ENCODE results near the gene OR10W1.

Gene OR10W1

GRCh38 chr11:58268142-58268541 is at the start of gene OR10W1:
Gene OR10W1, minus strand, starts transcription at chr11:58268260. Its CDS starts 402 bp downstream, at chr11:58267858.
- no peak for DNase-seq

DNA sequence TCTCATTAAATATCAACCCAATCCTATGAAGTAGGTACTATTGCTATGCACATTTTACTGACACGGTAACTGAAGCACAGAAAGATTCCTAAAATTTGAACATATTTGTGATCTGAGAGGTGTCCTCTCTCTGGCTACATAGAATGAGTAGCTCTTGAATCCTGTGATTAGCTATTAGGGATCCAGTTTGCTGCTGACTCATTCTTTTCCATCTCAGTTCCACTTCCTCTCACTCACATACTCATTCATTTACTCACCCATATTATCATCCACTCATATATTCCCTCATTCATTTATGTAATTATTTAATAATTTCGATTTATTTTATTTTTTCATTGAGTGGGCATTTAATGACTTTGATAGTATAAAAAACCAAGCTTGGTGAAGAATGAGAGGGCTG is 48.1 kb upstream of the OR10W1 start:
- no peak for DNase-seq

DNA sequence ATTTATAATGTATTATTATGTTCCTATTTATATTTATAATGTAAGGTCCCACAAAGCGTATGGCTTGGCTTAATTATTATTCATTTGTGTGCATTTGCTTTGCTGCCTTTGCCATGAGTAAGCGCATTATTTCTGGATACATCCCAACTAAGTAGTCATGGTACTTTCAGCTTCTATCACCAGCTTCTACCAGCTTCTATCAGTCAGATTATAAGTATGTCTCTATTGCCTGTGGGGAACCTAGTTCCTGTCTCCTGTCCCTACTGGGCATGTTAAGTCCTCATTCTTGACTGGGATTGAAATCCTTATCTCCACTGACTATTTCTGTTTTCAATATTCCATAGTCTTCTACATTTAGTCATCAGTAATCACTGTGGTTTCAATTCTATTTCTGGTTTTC is 33.5 kb upstream of the OR10W1 start:
- no peak for DNase-seq

DNA sequence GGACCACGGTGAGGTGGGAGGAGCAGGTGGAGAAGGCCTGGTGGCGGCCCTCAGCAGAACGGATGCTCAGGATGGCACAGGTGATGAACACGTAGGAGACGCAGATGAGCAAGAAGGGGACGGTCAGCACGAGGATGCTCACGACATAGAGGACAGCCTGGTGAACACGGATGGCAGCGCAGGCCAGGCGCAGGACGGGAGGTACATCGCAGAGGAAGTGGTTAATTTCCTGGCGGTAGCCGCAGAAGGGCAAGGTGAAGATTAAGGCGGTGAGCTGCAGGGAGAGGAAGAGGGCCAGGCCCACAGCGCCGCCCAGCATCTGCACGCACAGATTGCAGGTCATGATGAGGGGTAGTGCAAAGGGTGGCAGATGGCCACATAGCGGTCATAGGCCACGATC is 24.0 kb upstream of the OR10W1 start:
- DNase-seq, result no peak

DNA sequence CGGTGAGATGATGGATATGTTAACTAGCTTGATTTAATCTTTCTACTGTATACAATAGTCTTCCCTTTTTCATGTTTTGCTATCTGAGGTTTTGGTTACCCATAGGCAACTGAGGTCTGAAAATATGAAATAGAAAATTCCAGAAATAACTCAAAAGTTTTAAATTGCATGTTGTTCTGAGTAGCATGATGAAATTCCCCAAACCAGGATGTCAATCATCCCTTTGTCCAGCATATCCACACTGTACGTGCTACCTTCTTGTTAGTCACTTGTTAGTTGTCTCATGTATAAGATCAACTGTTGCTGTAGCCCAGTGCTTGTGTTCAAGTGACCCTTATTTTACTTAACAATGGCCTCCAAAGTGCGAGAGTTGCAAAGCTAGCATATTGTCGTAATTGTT is 21.2 kb upstream of the OR10W1 start:
- no peak for DNase-seq

GRCh38 chr11:58286249-58286648 is 18.2 kb upstream of the OR10W1 start:
- no peak for DNase-seq

DNA sequence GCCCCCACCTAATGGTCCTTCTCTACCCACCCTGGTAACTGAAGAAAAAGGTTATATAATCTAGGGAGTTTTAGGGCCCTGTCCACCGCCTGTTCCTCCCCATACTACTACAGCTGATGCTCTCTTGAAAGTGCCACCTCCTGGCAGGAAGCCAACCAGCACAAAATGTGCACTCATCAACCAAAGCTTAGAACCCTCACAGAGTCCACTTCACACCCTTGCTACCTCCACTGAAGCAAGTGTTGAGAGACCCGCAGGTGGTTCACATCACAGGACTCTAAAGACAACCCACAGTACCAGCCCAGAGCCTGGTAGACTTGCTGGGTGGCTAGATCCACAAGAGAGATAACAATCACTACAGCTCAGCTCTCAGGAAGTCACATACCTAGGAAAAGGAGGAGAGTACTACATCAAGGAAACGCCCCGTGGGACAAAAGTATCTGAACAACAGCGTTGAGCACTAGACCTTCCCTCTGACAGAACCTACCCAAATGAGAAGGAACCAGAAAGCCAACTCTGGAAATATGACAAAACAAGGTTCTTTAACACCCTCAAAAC is 17.5 kb upstream of the OR10W1 start:
- DNase-seq, result no peak

- no peak for DNase-seq
Measured at GRCh38 chr11:58276151-58276550, 8.1 kb upstream of the OR10W1 start.

DNA sequence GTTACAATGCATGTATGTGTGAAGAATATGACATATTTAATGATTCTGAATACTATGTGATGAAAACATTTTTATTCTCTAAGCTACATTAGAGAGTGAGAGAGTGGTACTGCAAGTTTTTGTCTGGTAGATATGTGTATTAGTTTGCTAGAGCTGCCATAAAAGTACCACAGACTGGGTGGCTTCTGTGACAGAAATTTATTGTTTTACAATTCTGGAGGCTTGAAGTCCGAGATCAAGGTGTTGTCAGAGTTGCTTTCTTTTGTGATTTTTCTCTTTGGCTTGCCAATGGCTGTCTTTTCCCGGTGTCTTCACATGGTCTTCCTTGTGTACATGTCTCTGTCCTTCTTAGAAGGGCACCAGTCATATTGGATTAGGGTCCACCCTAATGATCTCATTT is 6.9 kb upstream of the OR10W1 start:
- no peak for DNase-seq

- no peak for DNase-seq
Measured at GRCh38 chr11:58259983-58260382, 8.1 kb downstream of the OR10W1 start.

- no peak for DNase-seq
Measured at GRCh38 chr11:58254936-58255335, 13.1 kb downstream of the OR10W1 start.

DNA sequence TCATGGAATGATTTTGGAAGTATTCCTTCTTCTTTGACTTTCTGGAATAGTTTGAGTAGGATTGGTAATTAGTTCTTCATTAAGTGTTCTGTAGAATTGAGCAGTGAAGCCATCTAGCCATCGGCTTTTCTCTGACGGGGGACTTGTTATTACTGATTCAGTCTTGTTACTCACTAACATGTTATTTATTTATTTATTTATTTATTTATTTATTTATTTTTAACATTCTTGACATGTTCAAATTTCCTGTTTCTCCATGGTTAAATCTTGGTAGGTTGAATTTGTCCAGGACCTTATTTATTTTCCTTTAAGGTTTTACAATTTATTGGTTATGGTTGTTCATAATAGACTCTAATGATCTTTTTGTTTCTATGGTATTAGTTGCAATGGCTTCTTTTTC is 24.1 kb downstream of the OR10W1 start:
- DNase-seq, result no peak

DNA sequence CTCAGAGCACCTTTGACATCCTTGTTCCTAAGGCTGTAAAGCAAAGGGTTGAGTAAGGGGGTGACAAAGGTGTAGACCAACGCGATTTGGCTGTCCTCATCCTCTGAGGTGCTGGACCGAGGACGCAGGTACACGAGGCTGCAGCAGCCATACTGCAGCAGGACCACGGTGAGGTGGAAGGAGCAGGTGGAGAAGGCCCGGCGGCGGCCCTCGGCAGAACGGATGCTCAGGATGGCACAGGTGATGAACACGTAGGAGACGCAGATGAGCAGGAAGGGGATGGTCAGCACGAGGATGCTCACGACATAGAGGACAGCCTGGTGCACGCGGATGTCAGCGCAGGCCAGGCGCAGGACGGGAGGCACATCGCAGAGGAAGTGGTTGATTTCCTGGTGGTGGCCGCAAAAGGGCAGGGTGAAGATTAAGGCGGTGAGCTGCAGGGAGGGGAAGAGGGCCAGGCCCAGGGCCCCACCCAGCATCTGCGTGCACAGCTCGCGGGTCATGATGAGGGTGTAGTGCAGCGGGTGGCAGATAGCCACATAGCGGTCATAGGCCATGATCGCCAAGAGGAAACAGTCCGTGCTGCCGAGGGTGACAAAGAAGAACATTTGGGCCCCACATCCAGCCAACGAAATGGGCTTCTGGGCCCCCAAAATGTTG is 40.0 kb downstream of the OR10W1 start:
- no peak for DNase-seq

GRCh38 chr11:58222721-58223120 is 45.3 kb downstream of the OR10W1 start:
- DNase-seq, result no peak
